Measurements from ENCODE around the gene SMCO3. TPM values are rescaled to one million over a fixed set of nuclear protein-coding genes. Genes with fewer than 3 reads are reported as not detected.

The SMCO3 gene
- polyA plus RNA-seq, 1 of the 3 experiments (the other 2 are of a cell fraction) = 0.03 TPM

GRCh38 chr12:14858513-14858912 is 44.5 kb upstream of the SMCO3 start:
- no peaks in the 10 kb centered on the region for H3K9me2 ChIP-seq
- H3K27me3 ChIP-seq (ENCODE audit: insufficient read depth) = no peaks in the 10 kb centered on the region
- H3K4me1 ChIP-seq (ENCODE audit: control insufficient read depth in 1 of 2, insufficient read depth in 2 of 2, low read depth in 1 of 2, low read length in 1 of 2) = peaks cover 0 to 2% of the 10 kb centered on the region in 2 experiments; a peak in 1 of 4 replicates
- H3K9ac ChIP-seq = no peak overlapping the region
- DNase-seq = no peak
- ChIA-PET POLR2A (no interaction called here), CTCF (no interaction called here)
- WGBS (ENCODE audit: low lambda C conversion rate) = 7% methylated on average over 1 of the region's 1 CpG
- peaks cover 0 to 5% of the 10 kb centered on the region in 2 experiments for H3K36me3 ChIP-seq (replicated peaks in 1 of 2; ENCODE audit: control insufficient read depth in 1 of 2, insufficient read depth in 2 of 2, low read length in 1 of 2)
- H2AFZ ChIP-seq (ENCODE audit: low read depth) = no peak overlapping the region
- H3K9me3 ChIP-seq = no peaks in the 10 kb centered on the region; the same call in 1 of the 2 replicates
- H3K27ac ChIP-seq (ENCODE audit: low read depth in 2 of 2, low read length in 1 of 2) = no peak overlapping the region
- H3K79me2 ChIP-seq (ENCODE audit: insufficient read depth) = no peaks in the 10 kb centered on the region
- no peaks in the 10 kb centered on the region for H3F3A ChIP-seq (replicated peaks; ENCODE audit: insufficient read depth)
- H4K20me1 ChIP-seq (ENCODE audit: insufficient read depth) = no peaks in the 10 kb centered on the region
- H3K4me2 ChIP-seq = no peak overlapping the region
- H3K4me3 ChIP-seq (ENCODE audit: low read depth in 2 of 2, low read length in 1 of 2) = no peak overlapping the region
- TF ChIP-seq USF2 (IDR thresholded peaks at IDR 0.05; ENCODE audit: borderline replicate concordance, low read depth, low read length) = no peak
- no peak for TF ChIP-seq CTCF (IDR thresholded peaks at IDR 0.05)
- TF ChIP-seq, protein P1, sequence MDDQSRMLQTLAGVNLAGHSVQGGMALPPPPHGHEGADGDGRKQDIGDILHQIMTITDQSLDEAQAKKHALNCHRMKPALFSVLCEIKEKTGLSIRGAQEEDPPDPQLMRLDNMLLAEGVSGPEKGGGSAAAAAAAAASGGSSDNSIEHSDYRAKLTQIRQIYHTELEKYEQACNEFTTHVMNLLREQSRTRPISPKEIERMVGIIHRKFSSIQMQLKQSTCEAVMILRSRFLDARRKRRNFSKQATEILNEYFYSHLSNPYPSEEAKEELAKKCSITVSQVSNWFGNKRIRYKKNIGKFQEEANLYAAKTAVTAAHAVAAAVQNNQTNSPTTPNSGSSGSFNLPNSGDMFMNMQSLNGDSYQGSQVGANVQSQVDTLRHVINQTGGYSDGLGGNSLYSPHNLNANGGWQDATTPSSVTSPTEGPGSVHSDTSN (IDR thresholded peaks at IDR 0.05) = no peak
- no peak for TF ChIP-seq FOXM1 (IDR thresholded peaks at IDR 0.05; ENCODE audit: low read depth)
- no peak for TF ChIP-seq MEF2A (IDR thresholded peaks at IDR 0.05; ENCODE audit: borderline replicate concordance, low read depth)
- TF ChIP-seq EZH2phosphoT487 (IDR thresholded peaks at IDR 0.05; ENCODE audit: borderline replicate concordance, low read depth) = no peak
- no peak for TF ChIP-seq RXRA (IDR thresholded peaks at IDR 0.05; ENCODE audit: borderline replicate concordance, low read depth)
- TF ChIP-seq FOXJ3 (CRISPR knock-in tag; IDR thresholded peaks at IDR 0.05) = no peak
- TF ChIP-seq MXI1 (IDR thresholded peaks at IDR 0.05; ENCODE audit: low read depth, low read length) = no peak
- no peak for TF ChIP-seq NRF1 (IDR thresholded peaks at IDR 0.05; ENCODE audit: low read depth, low read length)
- no peak for TF ChIP-seq ELF1 (IDR thresholded peaks at IDR 0.05)
- no peak for TF ChIP-seq NFIC (IDR thresholded peaks at IDR 0.05; ENCODE audit: borderline replicate concordance)
- no peak for TF ChIP-seq USF1 (IDR thresholded peaks at IDR 0.05; ENCODE audit: borderline replicate concordance, low read depth)
- no peak for TF ChIP-seq RFX5 (IDR thresholded peaks at IDR 0.05; ENCODE audit: low read length)
- no peak for TF ChIP-seq TCF12 (IDR thresholded peaks at IDR 0.05)
- TF ChIP-seq YY1 (IDR thresholded peaks at IDR 0.05; ENCODE audit: low read depth) = no peak

All from SK-N-SH (cell line).